Neural cell (in vitro differentiated cells): Measurements from ENCODE around the gene RGS9BP. TPM values are rescaled to one million over a fixed set of nuclear protein-coding genes. Genes with fewer than 3 reads are reported as not detected.

ENCODE experiments used
- H2AFZ ChIP-seq: fragments of 200-600, 300-800 bp; sonication (generic), shearing (Covaris generic); 2 replicates; pipeline ENCODE4 v1.6.0; 2014; ENCODE audit warnings: low read depth, mild to moderate bottlenecking, antibody characterized with exemption, low read length, moderate library complexity
- H3F3A ChIP-seq: fragments of 200-600 bp; shearing (Covaris generic); 2 replicates; pipeline ENCODE4 v1.6.1; 2016; ENCODE audit warnings: mild to moderate bottlenecking, moderate library complexity, mixed read lengths, antibody characterized with exemption, low read length; ENCODE audit not compliant: insufficient read depth, poor library complexity, severe bottlenecking
- H3K27ac ChIP-seq: fragments of 200-600, 300-800 bp; sonication (generic), shearing (Covaris generic); 2 replicates; pipeline ENCODE4 v1.5.1; 2014; ENCODE audit warnings: mild to moderate bottlenecking, low read length, moderate library complexity
- H3K27me3 ChIP-seq: fragments of 300-800, 200-600 bp; sonication (generic), shearing (Covaris generic); 2 replicates; pipeline ENCODE4 v1.6.0; 2014; ENCODE audit warnings: mild to moderate bottlenecking, low read depth, low read length, moderate library complexity; ENCODE audit not compliant: insufficient read depth
- H3K36me3 ChIP-seq: fragments of 300-800, 200-600 bp; sonication (generic), shearing (Covaris generic); 2 replicates; pipeline ENCODE4 v1.5.1; 2014; ENCODE audit warnings: mild to moderate bottlenecking, antibody characterized with exemption, low read length, moderate library complexity; ENCODE audit not compliant: insufficient read depth
- H3K4me2 ChIP-seq: fragments of 300-800, 200-600 bp; sonication (generic), shearing (Covaris generic); 2 replicates; pipeline ENCODE4 v1.6.0; 2014; ENCODE audit warnings: mild to moderate bottlenecking, low read length
- H3K4me3 ChIP-seq: fragments of 300-800, 200-600 bp; sonication (generic), shearing (Covaris generic); 2 replicates; pipeline ENCODE4 v1.5.1; 2014; ENCODE audit warnings: mild to moderate bottlenecking, low read length, moderate library complexity
- H3K79me2 ChIP-seq: fragments of 200-600 bp; shearing (Covaris generic); replicated peaks from 2 replicates; pipeline ENCODE4 v1.6.0; 2014; ENCODE audit warnings: mild to moderate bottlenecking, low read length, moderate library complexity; ENCODE audit not compliant: insufficient read depth
- H3K9ac ChIP-seq: fragments of 300-800, 200-600 bp; sonication (generic), shearing (Covaris generic); 2 replicates; pipeline ENCODE4 v1.6.1; 2016; ENCODE audit warnings: mild to moderate bottlenecking, low read length, mixed read lengths
- H3K9me2 ChIP-seq: fragments of 200-600 bp; shearing (Covaris generic); 2 replicates; pipeline ENCODE4 v1.6.1; 2016; ENCODE audit warnings: mild to moderate bottlenecking, low read length, mixed read lengths; ENCODE audit not compliant: insufficient read depth
- H3K9me3 ChIP-seq: fragments of 200-600, 300-800 bp; sonication (generic), shearing (Covaris generic); 2 replicates; pipeline ENCODE4 v1.6.1; 2016; ENCODE audit warnings: mild to moderate bottlenecking, mixed run types, low read length, moderate library complexity, mixed read lengths
- H4K20me1 ChIP-seq: fragments of 200-600 bp; shearing (Covaris generic); 2 replicates; pipeline ENCODE4 v1.6.1; 2016; ENCODE audit warnings: mild to moderate bottlenecking, mixed run types; ENCODE audit not compliant: insufficient read depth
- CTCF ChIP-seq: fragments of 450-650 bp; IDR thresholded peaks from 2 replicates; pipeline ENCODE4 v1.5.1; 2014; ENCODE audit warnings: antibody characterized with exemption, mild to moderate bottlenecking, moderate library complexity; ENCODE audit not compliant: poor library complexity, severe bottlenecking
- EP300 ChIP-seq: fragments of 450-650 bp; conservative IDR thresholded peaks from 2 replicates; pipeline ENCODE4 v1.6.1; 2014; ENCODE audit warnings: antibody characterized with exemption, mild to moderate bottlenecking, moderate library complexity; ENCODE audit not compliant: poor library complexity, severe bottlenecking
- EZH2 ChIP-seq: fragments of 200-600, 300-800 bp; shearing (Covaris generic), sonication (generic); IDR thresholded peaks from 2 replicates; pipeline ENCODE4 v1.6.1; 2014; ENCODE audit warnings: antibody characterized with exemption, low read length, borderline replicate concordance, mild to moderate bottlenecking; ENCODE audit not compliant: insufficient read depth, poor library complexity, severe bottlenecking
- MXI1 ChIP-seq: fragments of 450-650 bp; conservative IDR thresholded peaks from 2 replicates; pipeline ENCODE4 v1.6.1; 2014; ENCODE audit warnings: antibody characterized with exemption, mild to moderate bottlenecking; ENCODE audit not compliant: poor library complexity, severe bottlenecking
- POLR2AphosphoS5 ChIP-seq: IDR thresholded peaks from 2 replicates; pipeline ENCODE4 v1.6.1; 2012
- RAD21 ChIP-seq: fragments of 450-650 bp; conservative IDR thresholded peaks from 2 replicates; pipeline ENCODE4 v1.6.1; 2014; ENCODE audit warnings: antibody characterized with exemption, mild to moderate bottlenecking, moderate library complexity
- REST ChIP-seq: IDR thresholded peaks from 2 replicates; pipeline ENCODE4 v1.6.1; 2012; ENCODE audit warnings: borderline replicate concordance
- SMC3 ChIP-seq: fragments of 450-650 bp; conservative IDR thresholded peaks from 2 replicates; pipeline ENCODE4 v1.6.1; 2014; ENCODE audit warnings: antibody characterized with exemption, mild to moderate bottlenecking, moderate library complexity; ENCODE audit not compliant: poor library complexity
- TAF1 ChIP-seq: IDR thresholded peaks from 2 replicates; pipeline ENCODE4 v1.6.1; 2012; ENCODE audit warnings: low read depth
- polyA plus RNA-seq: library from polyadenylated mRNA; depleted of rRNA; stranded (reverse); fragments of >200 nt; gene quantifications from 2 replicates; pipeline ENCODE4 v1.2.3, GENCODE V29; 2014

Gene RGS9BP
- polyA plus RNA-seq, 1 donor from 2014 or later: not detected

- H3F3A ChIP-seq: no peaks in the 10 kb centered on the region
- H3K9ac ChIP-seq: no peak overlapping the region
- H3K36me3 ChIP-seq: no peaks in the 10 kb centered on the region
- H3K79me2 ChIP-seq: peaks cover 21% of the 10 kb centered on the region
- H3K4me2 ChIP-seq: no peak overlapping the region
- H3K27me3 ChIP-seq: no peaks in the 10 kb centered on the region
- no peak overlapping the region for H2AFZ ChIP-seq
- no peaks in the 10 kb centered on the region for H4K20me1 ChIP-seq
- H3K9me3 ChIP-seq: no peaks in the 10 kb centered on the region
- H3K27ac ChIP-seq: no peak overlapping the region
- TF ChIP-seq MXI1 (no peak), POLR2AphosphoS5 (no peak), TAF1 (no peak), EZH2 (no peak), EP300 (no peak), RAD21 (no peak), SMC3 (no peak), REST (no peak), CTCF (no peak)
- H3K4me3 ChIP-seq: no peak overlapping the region
- H3K9me2 ChIP-seq: no peaks in the 10 kb centered on the region
Measured at GRCh38 chr19:32669310-32669709, 6.3 kb upstream of the RGS9BP start.

GRCh38 chr19:32671883-32672593 is 3.6 kb upstream of the RGS9BP start:
- Histone ChIP-seq H3K27ac (no peak overlapping the region), H3K79me2 (peaks cover 20% of the 10 kb centered on the region)

More at GRCh38 chr19:32671883-32672593, 3.6 kb upstream of the RGS9BP start:
- H3K4me3 ChIP-seq: no peak overlapping the region
- no peaks in the 10 kb centered on the region for H3K9me3 ChIP-seq
- H3K4me2 ChIP-seq: no peak overlapping the region
- TF ChIP-seq REST: no peak
- no peak for TF ChIP-seq EZH2
- TF ChIP-seq EP300: no peak
- TF ChIP-seq POLR2AphosphoS5: no peak
- no peak for TF ChIP-seq CTCF
- no peak for TF ChIP-seq MXI1
- no peak for TF ChIP-seq TAF1
- H3K9me2 ChIP-seq: no peaks in the 10 kb centered on the region
- no peaks in the 10 kb centered on the region for H3K36me3 ChIP-seq
- H4K20me1 ChIP-seq: no peaks in the 10 kb centered on the region
- H3F3A ChIP-seq: no peaks in the 10 kb centered on the region
- H3K27me3 ChIP-seq: peaks cover 18% of the 10 kb centered on the region
- no peak overlapping the region for H2AFZ ChIP-seq
- H3K9ac ChIP-seq: no peak overlapping the region
